Nephron (organoid): ENCODE results near the gene GRAMD1B.

ENCODE experiments used
- H3K27ac Mint-ChIP-seq, 3 experiments: 2 replicates each; pipeline ENCODE4 v1.8.0; 2020; ENCODE audit warnings: mixed read lengths in 3 of 3, mild to moderate bottlenecking in 2 of 3, moderate library complexity in 1 of 3
- H3K27me3 Mint-ChIP-seq: 2 replicates; pipeline ENCODE4 v1.8.0; 2021; ENCODE audit warnings: low read depth, mild to moderate bottlenecking, moderate library complexity, mixed read lengths
- H3K36me3 Mint-ChIP-seq: 2 replicates; pipeline ENCODE4 v1.8.0; 2020; ENCODE audit warnings: low read depth, mixed read lengths
- H3K4me1 Mint-ChIP-seq: 2 replicates; pipeline ENCODE4 v1.8.0; 2020; ENCODE audit warnings: mixed read lengths
- H3K4me3 Mint-ChIP-seq, 3 experiments: 2 replicates each; pipeline ENCODE4 v1.8.0; 2020; ENCODE audit warnings: mild to moderate bottlenecking in 3 of 3, mixed read lengths in 3 of 3, moderate library complexity in 2 of 3
- H3K9me3 Mint-ChIP-seq: 2 replicates; pipeline ENCODE4 v1.8.0; 2020; ENCODE audit warnings: mixed read lengths
- TF ChIP-seq, protein P1 (sequence below), 3 experiments: fragments of 200-600 bp; sonication (generic); IDR thresholded peaks; one replicate each; pipeline ENCODE4 v1.5.0; 2021; ENCODE audit warnings: antibody characterized with exemption in 3 of 3; ENCODE audit not compliant: unreplicated experiment in 3 of 3

The GRAMD1B gene

DNA sequence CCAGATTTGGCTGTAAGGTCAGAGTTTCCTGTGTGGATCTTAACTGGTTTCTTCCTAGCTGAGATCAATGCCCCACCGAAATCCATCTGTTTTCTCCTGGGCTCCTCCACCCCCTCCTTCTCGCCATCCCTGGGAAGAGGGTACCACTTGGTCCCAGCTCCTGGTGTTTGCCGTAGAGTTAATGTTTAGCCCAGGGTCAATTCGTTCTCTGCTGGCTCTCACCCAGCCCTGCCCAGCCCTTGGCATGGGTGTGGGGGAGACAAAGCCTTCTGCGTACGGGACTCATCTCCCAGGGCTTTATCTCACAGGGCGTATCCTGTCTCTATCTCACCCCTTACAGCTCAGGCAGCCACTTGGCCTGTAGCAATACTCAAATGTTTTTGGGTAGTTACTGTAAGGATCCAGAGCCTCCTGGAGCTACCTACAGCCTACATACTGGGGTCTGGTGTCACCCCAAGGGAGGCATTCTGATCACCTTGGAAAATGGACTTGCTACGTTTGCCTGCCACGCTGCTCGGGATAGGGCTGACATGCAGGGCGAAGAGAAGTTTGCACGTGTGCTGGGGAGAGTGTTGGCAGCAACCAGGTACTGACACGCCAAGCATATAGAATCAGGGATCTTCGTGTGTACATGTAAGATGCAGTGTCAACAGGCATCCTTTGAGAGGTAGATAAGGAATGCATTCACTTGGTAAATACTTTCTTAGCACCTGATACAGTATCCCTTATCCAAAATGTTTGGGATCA, 158.2 kb downstream of the GRAMD1B start:
- Mint-ChIP-seq H3K4me1 (peaks cover 34% of the 10 kb centered on the region), H3K36me3 (peaks cover 7% of the 10 kb centered on the region), H3K27ac (no peak overlapping the region), H3K4me3 (no peak overlapping the region), H3K27me3 (peaks cover 4% of the 10 kb centered on the region), H3K9me3 (no peaks in the 10 kb centered on the region)
- TF ChIP-seq, protein P1, sequence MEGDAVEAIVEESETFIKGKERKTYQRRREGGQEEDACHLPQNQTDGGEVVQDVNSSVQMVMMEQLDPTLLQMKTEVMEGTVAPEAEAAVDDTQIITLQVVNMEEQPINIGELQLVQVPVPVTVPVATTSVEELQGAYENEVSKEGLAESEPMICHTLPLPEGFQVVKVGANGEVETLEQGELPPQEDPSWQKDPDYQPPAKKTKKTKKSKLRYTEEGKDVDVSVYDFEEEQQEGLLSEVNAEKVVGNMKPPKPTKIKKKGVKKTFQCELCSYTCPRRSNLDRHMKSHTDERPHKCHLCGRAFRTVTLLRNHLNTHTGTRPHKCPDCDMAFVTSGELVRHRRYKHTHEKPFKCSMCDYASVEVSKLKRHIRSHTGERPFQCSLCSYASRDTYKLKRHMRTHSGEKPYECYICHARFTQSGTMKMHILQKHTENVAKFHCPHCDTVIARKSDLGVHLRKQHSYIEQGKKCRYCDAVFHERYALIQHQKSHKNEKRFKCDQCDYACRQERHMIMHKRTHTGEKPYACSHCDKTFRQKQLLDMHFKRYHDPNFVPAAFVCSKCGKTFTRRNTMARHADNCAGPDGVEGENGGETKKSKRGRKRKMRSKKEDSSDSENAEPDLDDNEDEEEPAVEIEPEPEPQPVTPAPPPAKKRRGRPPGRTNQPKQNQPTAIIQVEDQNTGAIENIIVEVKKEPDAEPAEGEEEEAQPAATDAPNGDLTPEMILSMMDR (IDR thresholded peaks at IDR 0.05; ENCODE audit: unreplicated experiment in 3 of 3), result no peak

DNA sequence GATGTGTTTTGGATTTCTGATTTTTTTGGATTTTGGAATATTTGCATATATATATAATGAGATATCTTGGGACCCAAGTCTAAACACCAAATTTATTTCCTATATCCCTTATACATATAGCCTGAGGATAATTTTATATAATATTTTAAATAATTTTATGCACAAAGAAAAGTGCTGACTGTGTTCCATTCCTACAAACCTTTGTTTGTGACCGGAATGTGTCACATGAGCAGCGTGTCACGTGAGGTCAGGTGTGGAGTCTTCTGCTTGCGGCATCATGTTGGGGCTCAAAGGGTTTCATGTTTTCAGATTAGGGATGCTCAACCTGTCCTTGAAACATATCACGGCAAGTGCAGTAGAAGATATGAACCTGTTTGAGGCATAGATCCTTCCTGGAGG, 158.8 kb downstream of the GRAMD1B start:
- peaks cover 7% of the 10 kb centered on the region for H3K36me3 Mint-ChIP-seq
- no peak overlapping the region for H3K27ac Mint-ChIP-seq
- peaks cover 4% of the 10 kb centered on the region for H3K27me3 Mint-ChIP-seq
- TF ChIP-seq, protein P1 (IDR thresholded peaks at IDR 0.05; ENCODE audit: unreplicated experiment in 3 of 3), result no peak
- H3K4me1 Mint-ChIP-seq, result peaks cover 34% of the 10 kb centered on the region
- no peaks in the 10 kb centered on the region for H3K9me3 Mint-ChIP-seq
- no peak overlapping the region for H3K4me3 Mint-ChIP-seq

DNA sequence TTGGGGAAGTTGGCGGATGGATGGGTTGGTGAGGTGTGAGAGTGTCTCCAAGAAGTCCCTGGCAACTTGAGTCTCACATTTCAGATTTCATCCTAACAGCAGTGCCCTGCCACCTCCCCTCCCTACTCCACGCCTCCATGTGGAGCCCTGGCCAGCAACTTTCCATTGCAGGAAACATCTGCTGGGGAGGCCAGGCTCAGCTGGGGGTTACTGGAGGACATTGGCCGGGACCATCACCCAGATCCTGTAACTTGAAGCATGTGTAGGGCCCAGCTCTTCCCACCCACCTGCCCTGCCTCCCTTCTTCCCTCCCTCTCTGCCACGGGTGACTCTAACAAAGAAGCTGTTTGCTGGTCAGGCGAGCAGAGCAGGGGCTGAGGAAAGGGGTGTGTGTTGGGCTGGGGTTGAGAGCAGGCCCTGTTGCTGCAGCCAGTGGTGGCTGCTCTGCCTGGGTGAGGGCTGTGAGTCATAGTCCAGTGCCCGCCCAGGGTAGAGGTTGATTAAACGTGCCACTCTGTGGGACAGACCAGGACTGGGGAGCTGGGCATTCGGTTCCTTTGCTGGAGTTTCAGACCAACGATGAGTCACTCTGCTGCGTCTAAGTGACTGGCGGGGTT, 160.3 kb downstream of the GRAMD1B start:
- peaks cover 27% of the 10 kb centered on the region for H3K4me1 Mint-ChIP-seq
- no peak overlapping the region for H3K27ac Mint-ChIP-seq
- peaks cover 4% of the 10 kb centered on the region for H3K27me3 Mint-ChIP-seq
- TF ChIP-seq, protein P1 (IDR thresholded peaks at IDR 0.05; ENCODE audit: unreplicated experiment in 3 of 3), result no peak
- peaks cover 15% of the 10 kb centered on the region for H3K36me3 Mint-ChIP-seq
- no peak overlapping the region for H3K4me3 Mint-ChIP-seq
- no peaks in the 10 kb centered on the region for H3K9me3 Mint-ChIP-seq

DNA sequence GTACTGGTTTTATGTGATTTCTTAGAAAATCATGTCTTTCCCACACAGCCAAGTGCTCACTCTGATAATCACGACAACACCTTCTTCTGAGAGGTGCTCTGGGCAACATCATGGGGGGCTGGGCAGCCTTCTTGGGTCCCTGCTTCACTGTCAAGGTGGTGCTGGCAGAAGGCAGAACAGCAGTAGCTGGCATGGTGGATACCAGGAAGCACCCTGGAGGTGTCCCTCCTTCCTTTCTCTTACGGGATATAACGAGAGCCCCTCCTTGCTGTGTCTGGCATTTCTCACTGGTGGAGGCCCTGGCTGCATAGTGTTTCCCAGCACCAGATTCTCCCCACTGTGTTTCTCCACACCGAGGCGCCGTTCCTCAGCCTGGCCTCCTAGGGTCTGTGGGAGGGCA, 163.5 kb downstream of the GRAMD1B start:
- Mint-ChIP-seq H3K27me3 (no peaks in the 10 kb centered on the region), H3K27ac (no peak overlapping the region), H3K4me3 (no peak overlapping the region), H3K9me3 (no peaks in the 10 kb centered on the region), H3K4me1 (peaks cover 12% of the 10 kb centered on the region), H3K36me3 (peaks cover 26% of the 10 kb centered on the region)
- TF ChIP-seq, protein P1 (IDR thresholded peaks at IDR 0.05; ENCODE audit: unreplicated experiment in 3 of 3), result no peak

DNA sequence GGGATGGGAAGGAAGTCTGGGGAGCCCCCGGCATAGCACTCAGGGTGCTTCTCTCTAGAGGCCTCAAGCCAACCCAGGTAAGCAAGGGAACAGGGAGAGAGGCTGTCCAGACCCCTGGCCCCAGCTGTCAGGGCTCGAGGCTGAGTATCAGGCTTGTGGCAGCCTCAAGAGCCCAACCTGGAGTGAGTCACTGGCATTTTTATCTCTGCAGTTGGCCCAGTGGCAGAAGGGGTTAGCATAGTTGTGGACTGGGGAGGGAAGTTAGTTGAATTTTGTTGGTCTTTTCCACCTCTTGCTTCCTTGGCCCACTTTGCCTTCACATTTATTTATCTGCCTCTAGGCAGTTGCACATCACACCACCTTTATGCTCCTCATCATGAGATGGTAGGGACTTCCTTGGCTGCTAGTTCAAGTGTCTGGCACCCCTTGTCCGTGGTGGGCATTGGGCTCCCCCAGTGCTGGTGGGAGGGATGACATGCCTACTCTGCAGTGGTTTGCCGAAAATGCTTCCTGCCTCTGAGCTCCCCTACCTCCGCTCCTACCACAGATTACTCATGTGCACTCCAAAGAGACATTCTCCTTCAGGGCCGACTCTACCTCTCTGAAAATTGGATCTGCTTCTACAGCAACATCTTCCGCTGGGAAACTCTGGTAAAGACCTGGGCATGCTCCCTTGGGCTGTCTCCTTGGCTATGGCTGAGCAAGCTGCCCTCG, 164.3 kb downstream of the GRAMD1B start:
- Mint-ChIP-seq H3K36me3 (peaks cover 33% of the 10 kb centered on the region), H3K4me1 (peaks cover 12% of the 10 kb centered on the region), H3K27me3 (no peaks in the 10 kb centered on the region), H3K27ac (no peak overlapping the region), H3K9me3 (no peaks in the 10 kb centered on the region), H3K4me3 (no peak overlapping the region)
- TF ChIP-seq, protein P1 (IDR thresholded peaks at IDR 0.05; ENCODE audit: unreplicated experiment in 3 of 3), result no peak
